Activated CD4-positive, alpha-beta T cell treated with anti-CD3 and anti-CD28 coated beads, Interleukin-2, amount 10 ng/mL, durations not matched to agents 24 days and 14 days (primary cell): Measurements from ENCODE around the gene ZNF763. TPM values are rescaled to one million over a fixed set of nuclear protein-coding genes. Genes with fewer than 3 reads are reported as not detected.
A peak's percentile ranks its signal among the peaks of the same experiment; 100 is the strongest.
"Not testable (repeated sequence)": the region's sequence is repeated elsewhere in the genome, so short reads cannot be mapped to it uniquely, and the experiment has no call there.

Source experiments
- DNase-seq: peaks from one replicate; pipeline ENCODE4 v3.0.0; 2022
- H3K27ac Mint-ChIP-seq: one replicate; pipeline ENCODE4 v1.8.0; 2022; ENCODE audit warnings: mild to moderate bottlenecking, mixed read lengths
- H3K27me3 Mint-ChIP-seq: one replicate; pipeline ENCODE4 v1.8.0; 2022; ENCODE audit warnings: mixed read lengths
- H3K36me3 Mint-ChIP-seq: one replicate; pipeline ENCODE4 v1.8.0; 2022; ENCODE audit warnings: low read depth, mild to moderate bottlenecking, mixed read lengths
- H3K4me1 Mint-ChIP-seq: one replicate; pipeline ENCODE4 v1.8.0; 2021; ENCODE audit warnings: mixed read lengths
- H3K4me3 Mint-ChIP-seq: one replicate; pipeline ENCODE4 v1.8.0; 2022; ENCODE audit warnings: mild to moderate bottlenecking, moderate library complexity, mixed read lengths
- H3K9me3 Mint-ChIP-seq: one replicate; pipeline ENCODE4 v1.8.0; 2021; ENCODE audit warnings: mixed read lengths
- intact Hi-C: fragments of 100-400 bp; cut with micrococcal nuclease; formaldehyde crosslinking; loops from one replicate; pipeline ENCODE4 v1.15.1; 2023
- total RNA-seq: library from RNA; stranded (reverse); gene quantifications from 2 replicates; pipeline ENCODE4 v1.2.3, GENCODE V29; 2022

The ZNF763 gene
- total RNA-seq, 1 donor from 2014 or later, result 0.51 TPM

GRCh38 chr19:11944656-11945055 is 20.2 kb upstream of the ZNF763 start:
- peaks cover 94% of the 10 kb centered on the region for H3K36me3 Mint-ChIP-seq
- intact Hi-C loops, result no loop called here
- no peak overlapping the region for H3K27ac Mint-ChIP-seq
- H3K4me1 Mint-ChIP-seq, result no peaks in the 10 kb centered on the region
- peaks cover 55% of the 10 kb centered on the region for H3K9me3 Mint-ChIP-seq
- H3K27me3 Mint-ChIP-seq, result no peaks in the 10 kb centered on the region
- no peak overlapping the region for H3K4me3 Mint-ChIP-seq
- DNase-seq, result no peak

- Mint-ChIP-seq H3K4me3 (no peak overlapping the region), H3K9me3 (peaks cover 49% of the 10 kb centered on the region), H3K27me3 (no peaks in the 10 kb centered on the region), H3K4me1 (no peaks in the 10 kb centered on the region), H3K27ac (no peak overlapping the region), H3K36me3 (peaks cover 90% of the 10 kb centered on the region)
- no peak for DNase-seq
- intact Hi-C loops, result no loop called here
Observed at GRCh38 chr19:11948646-11949045, 16.2 kb upstream of the ZNF763 start.

DNA sequence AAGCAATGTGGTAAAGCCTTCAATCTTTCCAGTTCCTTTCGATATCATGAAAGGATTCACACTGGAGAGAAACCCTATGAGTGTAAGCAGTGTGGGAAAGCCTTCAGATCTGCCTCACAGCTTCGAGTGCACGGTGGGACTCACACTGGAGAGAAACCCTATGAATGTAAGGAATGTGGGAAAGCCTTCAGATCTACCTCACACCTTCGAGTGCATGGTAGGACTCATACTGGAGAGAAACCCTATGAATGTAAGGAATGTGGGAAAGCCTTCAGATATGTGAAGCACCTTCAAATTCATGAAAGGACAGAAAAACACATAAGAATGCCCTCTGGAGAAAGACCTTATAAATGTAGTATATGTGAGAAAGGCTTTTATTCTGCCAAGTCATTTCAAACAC is 15.6 kb upstream of the ZNF763 start:
- intact Hi-C loops, result no loop called here
- Mint-ChIP-seq H3K36me3 (peaks cover 85% of the 10 kb centered on the region), H3K27me3 (no peaks in the 10 kb centered on the region), H3K4me1 (no peaks in the 10 kb centered on the region), H3K9me3 (peaks cover 44% of the 10 kb centered on the region), H3K4me3 (no peak overlapping the region), H3K27ac (no peak overlapping the region)
- DNase-seq, result peak; percentile 56

GRCh38 chr19:11949614-11950080 is 15.2 kb upstream of the ZNF763 start:
- H3K4me3 Mint-ChIP-seq, H3K4me1 Mint-ChIP-seq, intact Hi-C loops, H3K27ac Mint-ChIP-seq, H3K27me3 Mint-ChIP-seq, DNase-seq: not testable (repeated sequence)
- Mint-ChIP-seq H3K36me3 (peaks cover 80% of the 10 kb centered on the region), H3K9me3 (peaks cover 41% of the 10 kb centered on the region)

DNA sequence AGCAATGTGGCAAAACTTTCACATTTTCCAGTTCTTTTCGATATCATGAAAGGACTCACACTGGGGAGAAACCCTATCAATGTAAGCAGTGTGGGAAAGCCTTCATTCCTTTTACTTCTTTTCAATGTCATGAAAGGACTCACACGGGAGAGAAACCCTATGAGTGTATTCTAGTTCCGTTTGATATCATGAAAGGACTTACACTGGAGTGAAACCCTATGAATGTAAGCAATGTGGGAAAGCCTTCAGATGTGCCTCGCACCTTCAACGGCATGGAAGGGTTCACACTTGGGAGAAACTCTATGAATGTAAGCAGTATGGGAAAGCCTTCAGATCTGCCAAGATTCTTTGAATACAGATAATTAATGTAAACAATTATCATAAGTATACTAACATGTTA is 14.5 kb upstream of the ZNF763 start:
- Mint-ChIP-seq H3K36me3 (peaks cover 73% of the 10 kb centered on the region), H3K9me3 (peaks cover 40% of the 10 kb centered on the region), H3K4me1 (no peaks in the 10 kb centered on the region), H3K4me3 (no peak overlapping the region), H3K27me3 (no peaks in the 10 kb centered on the region), H3K27ac (no peak overlapping the region)
- DNase-seq, result no peak
- intact Hi-C loops, result no loop called here

DNA sequence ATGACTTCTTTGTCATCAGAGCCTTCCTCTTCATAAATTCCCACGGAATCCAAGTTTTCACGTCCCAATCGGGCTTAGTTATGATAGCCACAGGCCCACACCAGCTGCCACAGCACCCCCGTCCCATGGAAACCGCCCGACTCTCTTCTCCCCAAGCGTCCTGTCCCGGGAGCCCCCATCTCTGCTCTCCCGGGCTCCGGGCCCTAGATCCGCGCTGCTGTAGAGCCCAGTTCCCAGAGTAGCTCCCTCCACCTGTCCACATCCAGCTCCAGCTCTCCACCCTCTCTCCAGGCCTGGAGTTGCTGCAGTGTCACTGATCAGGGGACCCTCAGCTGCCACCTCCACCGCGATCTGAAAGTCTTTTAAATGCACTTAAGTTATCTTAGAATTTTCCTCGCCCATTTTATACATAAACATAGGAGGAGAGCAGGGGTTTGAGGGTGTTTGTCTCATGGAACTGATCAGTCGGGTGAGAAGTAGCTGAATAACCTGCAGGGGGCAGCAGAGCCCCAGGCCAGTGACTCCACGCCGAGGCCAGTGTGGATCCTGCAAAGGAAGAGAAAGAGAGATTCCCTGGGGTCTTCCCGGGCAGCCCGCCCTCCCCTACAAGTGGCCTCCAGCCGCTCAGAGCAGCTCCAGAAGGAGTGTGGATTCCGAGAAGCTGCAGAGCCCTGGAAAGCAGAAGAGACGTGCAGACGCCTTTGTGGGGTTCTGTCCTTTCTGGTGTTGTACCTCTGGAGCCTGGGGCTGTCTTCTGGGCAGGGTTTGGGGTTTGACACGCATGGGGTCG is 1.1 kb upstream of the ZNF763 start:
- DNase-seq, result peak; percentile 86

GRCh38 chr19:11964496-11964857 is 363 bp upstream of the ZNF763 start:
- Mint-ChIP-seq H3K9me3 (peaks cover 6% of the 10 kb centered on the region), H3K4me1 (peaks cover 16% of the 10 kb centered on the region), H3K4me3 (peak overlapping the region; percentile 83), H3K27me3 (no peaks in the 10 kb centered on the region), H3K27ac (peak overlapping the region; percentile 78), H3K36me3 (peaks cover 7% of the 10 kb centered on the region)
- DNase-seq, result no peak
- intact Hi-C loops, result loop anchor here (1.0 to 5.0 kb wide), 4 partner anchors 24 to 177 kb away; partner anchors contain the start of gene ZNF700

More for the DNA sequence above, 1.1 kb upstream of the ZNF763 start:
- intact Hi-C loops, result loop anchor here (1.0 to 5.0 kb wide), 4 partner anchors 25 to 178 kb away; partner anchors contain the start of gene ZNF700
- Mint-ChIP-seq H3K27me3 (no peaks in the 10 kb centered on the region), H3K36me3 (peaks cover 6% of the 10 kb centered on the region), H3K4me3 (peak overlapping the region; percentile 83), H3K9me3 (peaks cover 6% of the 10 kb centered on the region), H3K27ac (peak overlapping the region; percentile 78), H3K4me1 (peaks cover 16% of the 10 kb centered on the region)

GRCh38 chr19:11970174-11970573 is 5.3 kb downstream of the ZNF763 start:
- intact Hi-C loops, result no loop called here
- peaks cover 5% of the 10 kb centered on the region for H3K4me1 Mint-ChIP-seq
- peaks cover 10% of the 10 kb centered on the region for H3K36me3 Mint-ChIP-seq
- no peak overlapping the region for H3K4me3 Mint-ChIP-seq
- H3K9me3 Mint-ChIP-seq, result peaks cover 28% of the 10 kb centered on the region
- no peak for DNase-seq
- no peak overlapping the region for H3K27ac Mint-ChIP-seq
- H3K27me3 Mint-ChIP-seq, result no peaks in the 10 kb centered on the region

GRCh38 chr19:11971041-11971440 is 6.2 kb downstream of the ZNF763 start:
- Mint-ChIP-seq H3K4me3 (no peak overlapping the region), H3K27ac (no peak overlapping the region), H3K27me3 (no peaks in the 10 kb centered on the region), H3K4me1 (no peaks in the 10 kb centered on the region), H3K36me3 (peaks cover 12% of the 10 kb centered on the region), H3K9me3 (peaks cover 28% of the 10 kb centered on the region)
- no peak for DNase-seq
- intact Hi-C loops, result no loop called here

DNA sequence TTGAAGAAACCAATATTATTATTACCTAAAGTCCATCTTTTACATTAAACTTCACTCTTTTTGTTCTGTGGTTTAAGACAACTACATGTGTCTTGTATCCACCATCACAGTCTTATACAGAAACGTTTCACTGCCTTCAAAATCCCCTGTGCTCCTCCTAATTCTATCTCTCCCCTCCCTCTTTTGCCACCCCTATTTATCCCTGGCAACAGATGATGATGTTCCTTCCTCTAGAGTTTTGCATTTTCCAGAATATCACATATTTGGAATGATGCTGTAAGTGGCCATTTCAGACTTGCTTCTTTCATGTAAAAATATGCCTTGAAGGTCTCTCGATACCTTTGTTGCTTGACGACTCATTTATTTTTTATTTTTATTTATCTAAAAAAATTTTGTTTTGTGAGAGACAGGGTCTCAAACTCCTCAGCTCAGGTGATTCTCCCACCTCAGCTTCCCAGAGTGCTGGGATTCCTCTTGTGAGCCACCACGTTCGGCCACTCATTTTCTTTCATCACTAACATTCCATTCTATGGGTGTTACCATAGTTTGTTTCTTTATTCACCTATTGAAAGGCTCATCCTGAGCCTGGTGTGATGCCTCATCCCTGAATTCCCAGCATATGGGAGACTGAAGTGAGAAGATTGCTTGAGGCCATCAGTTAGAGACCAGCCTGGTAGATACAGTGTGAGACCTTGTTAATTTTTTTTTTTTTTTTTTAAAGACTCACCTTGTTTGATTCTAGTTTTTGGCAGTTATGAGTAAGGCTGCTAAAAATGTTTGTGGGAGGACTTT is 8.4 kb downstream of the ZNF763 start:
- H3K27ac Mint-ChIP-seq, result no peak overlapping the region
- no peaks in the 10 kb centered on the region for H3K27me3 Mint-ChIP-seq
- H3K4me1 Mint-ChIP-seq, result no peaks in the 10 kb centered on the region
- H3K9me3 Mint-ChIP-seq, result peaks cover 26% of the 10 kb centered on the region
- intact Hi-C loops, result no loop called here
- peaks cover 21% of the 10 kb centered on the region for H3K36me3 Mint-ChIP-seq
- no peak for DNase-seq
- H3K4me3 Mint-ChIP-seq, result no peak overlapping the region

DNA sequence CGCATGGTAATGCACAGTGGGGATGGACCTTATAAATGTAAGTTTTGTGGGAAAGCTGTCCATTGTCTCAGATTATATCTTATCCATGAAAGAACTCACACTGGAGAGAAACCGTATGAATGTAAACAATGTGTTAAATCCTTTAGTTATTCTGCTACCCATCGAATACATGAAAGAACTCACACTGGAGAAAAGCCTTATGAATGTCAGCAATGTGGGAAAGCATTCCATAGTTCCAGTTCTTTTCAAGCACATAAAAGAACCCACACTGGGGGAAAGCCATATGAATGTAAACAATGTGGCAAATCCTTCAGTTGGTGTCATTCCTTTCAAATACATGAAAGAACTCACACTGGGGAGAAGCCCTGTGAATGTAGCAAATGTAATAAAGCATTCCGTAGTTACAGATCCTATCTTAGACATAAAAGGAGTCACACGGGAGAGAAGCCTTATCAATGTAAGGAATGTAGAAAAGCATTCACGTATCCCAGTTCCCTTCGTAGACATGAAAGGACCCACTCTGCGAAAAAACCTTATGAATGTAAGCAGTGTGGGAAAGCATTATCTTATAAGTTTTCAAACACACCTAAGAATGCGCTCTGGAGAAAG is 13.8 kb downstream of the ZNF763 start:
- intact Hi-C loops, result no loop called here
- H3K4me1 Mint-ChIP-seq, result no peaks in the 10 kb centered on the region
- peaks cover 30% of the 10 kb centered on the region for H3K36me3 Mint-ChIP-seq
- no peak overlapping the region for H3K27ac Mint-ChIP-seq
- H3K4me3 Mint-ChIP-seq, result no peak overlapping the region
- H3K27me3 Mint-ChIP-seq, result no peaks in the 10 kb centered on the region
- peaks cover 27% of the 10 kb centered on the region for H3K9me3 Mint-ChIP-seq
- DNase-seq, result no peak

- Mint-ChIP-seq H3K4me1 (no peaks in the 10 kb centered on the region), H3K9me3 (peaks cover 27% of the 10 kb centered on the region), H3K4me3 (no peak overlapping the region), H3K27me3 (no peaks in the 10 kb centered on the region), H3K36me3 (peaks cover 28% of the 10 kb centered on the region), H3K27ac (no peak overlapping the region)
- intact Hi-C loops, result no loop called here
- DNase-seq, result no peak
Observed at GRCh38 chr19:11979527-11979926, 14.7 kb downstream of the ZNF763 start.

GRCh38 chr19:11982526-11982925 is 17.7 kb downstream of the ZNF763 start:
- H3K9me3 Mint-ChIP-seq, result peaks cover 20% of the 10 kb centered on the region
- no peak overlapping the region for H3K27ac Mint-ChIP-seq
- intact Hi-C loops, result no loop called here

DNA sequence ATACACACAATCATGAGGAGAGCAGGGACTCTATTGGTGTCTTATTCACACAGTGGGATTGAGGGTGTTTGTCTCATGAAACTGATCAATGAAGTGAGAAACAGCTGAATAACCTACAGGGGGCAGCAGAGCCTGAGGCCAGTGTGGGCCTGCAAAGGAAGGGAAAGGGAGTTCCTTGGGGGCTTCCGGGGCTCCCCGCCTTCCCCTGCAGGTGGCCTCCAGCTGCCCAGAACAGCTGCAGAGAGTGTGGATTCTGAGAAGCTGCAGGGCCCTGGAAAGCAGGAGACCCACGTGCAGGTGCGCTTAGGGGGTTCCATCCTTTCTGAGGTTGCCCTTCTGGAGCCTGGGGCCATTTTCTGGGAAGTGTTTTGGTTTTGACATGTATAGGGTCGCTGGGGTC is 20.1 kb downstream of the ZNF763 start:
- Mint-ChIP-seq H3K27ac (no peak overlapping the region), H3K9me3 (peaks cover 2% of the 10 kb centered on the region)

More at GRCh38 chr19:11982526-11982925, 17.7 kb downstream of the ZNF763 start:
- DNase-seq, result no peak
- Mint-ChIP-seq H3K36me3 (peaks cover 20% of the 10 kb centered on the region), H3K27me3 (no peaks in the 10 kb centered on the region), H3K4me1 (peaks cover 2% of the 10 kb centered on the region), H3K4me3 (no peak overlapping the region)

More for the DNA sequence above, 20.1 kb downstream of the ZNF763 start:
- Mint-ChIP-seq H3K4me3 (no peak overlapping the region), H3K36me3 (peaks cover 5% of the 10 kb centered on the region), H3K4me1 (peaks cover 10% of the 10 kb centered on the region), H3K27me3 (no peaks in the 10 kb centered on the region)
- intact Hi-C loops, result loop anchor here (5.0 kb wide), 1 partner anchor 173 kb away; the partner anchor contains the start of gene ZNF440
- no peak for DNase-seq
